CD14-positive monocyte (primary cell): Measurements from ENCODE around the gene TMEFF2. TPM values are rescaled to one million over a fixed set of nuclear protein-coding genes. Genes with fewer than 3 reads are reported as not detected.

Experiments used
- DNase-seq, 3 donors: peaks; one replicate each; pipeline ENCODE4 v3.0.0-alpha.2; 2011 to 2022
- H2AFZ ChIP-seq: 2 replicates; pipeline ENCODE4 v1.6.0; 2012; ENCODE audit warnings: mild to moderate bottlenecking, low read depth, low read length, inconsistent platforms; ENCODE audit not compliant: insufficient read depth, poor library complexity, severe bottlenecking
- H3K27ac ChIP-seq, 2 donors: 1 replicate in 1 of 2; 2 replicates in 1 of 2; pipeline ENCODE4 v1.5.1; 2012 to 2013; ENCODE audit warnings: low read length in 2 of 2, control low read depth in 1 of 2, inconsistent platforms in 1 of 2, low read depth in 1 of 2, mild to moderate bottlenecking in 1 of 2
- H3K27me3 ChIP-seq, 2 donors: one replicate each; pipeline versions ENCODE4 v1.6.0 to v1.6.1; 2011 to 2013; ENCODE audit warnings: low read length in 2 of 2; ENCODE audit not compliant: control insufficient read depth in 2 of 2, insufficient read depth in 2 of 2
- H3K36me3 ChIP-seq, 2 donors: replicated peaks in 1 of 2; 1 replicate in 1 of 2; 2 replicates in 1 of 2; pipeline versions ENCODE4 v1.5.1 to v1.6.1; 2012 to 2013; ENCODE audit warnings: low read length in 2 of 2, control low read depth in 1 of 2, inconsistent platforms in 1 of 2, mild to moderate bottlenecking in 1 of 2; ENCODE audit not compliant: insufficient read depth in 2 of 2, control insufficient read depth in 1 of 2
- H3K4me1 ChIP-seq, 2 donors: 1 replicate in 1 of 2; 2 replicates in 1 of 2; pipeline versions ENCODE4 v1.5.1 to v1.6.1; 2012 to 2013; ENCODE audit warnings: low read length in 2 of 2, control low read depth in 1 of 2, inconsistent platforms in 1 of 2, mild to moderate bottlenecking in 1 of 2, moderate library complexity in 1 of 2; ENCODE audit not compliant: insufficient read depth in 2 of 2, control insufficient read depth in 1 of 2
- H3K4me2 ChIP-seq: replicated peaks from 2 replicates; pipeline ENCODE3; 2012; ENCODE audit warnings: low read length, moderate library complexity, mild to moderate bottlenecking; ENCODE audit not compliant: poor library complexity, severe bottlenecking; ENCODE audit errors: extremely low read depth
- H3K4me3 ChIP-seq, 3 experiments: fragments of 200-600 bp in 1 of 3; sonication (generic) in 1 of 3; replicated peaks in 1 of 3; 1 replicate in 2 of 3; 2 replicates in 1 of 3; pipeline ENCODE4 v1.5.1; 2011 to 2013; ENCODE audit warnings: low read length in 3 of 3, mild to moderate bottlenecking in 3 of 3, control low read depth in 2 of 3, low read depth in 2 of 3, inconsistent platforms in 1 of 3, moderate library complexity in 1 of 3
- H3K79me2 ChIP-seq: 2 replicates; pipeline ENCODE4 v1.6.0; 2012; ENCODE audit warnings: mild to moderate bottlenecking, control low read depth, inconsistent platforms, low read length, moderate library complexity; ENCODE audit not compliant: insufficient read depth
- H3K9ac ChIP-seq: 2 replicates; pipeline ENCODE4 v1.6.0; 2017; ENCODE audit warnings: low read length, mild to moderate bottlenecking; ENCODE audit not compliant: insufficient read depth, poor library complexity, severe bottlenecking
- H3K9me3 ChIP-seq, 2 donors: replicated peaks in 1 of 2; 1 replicate in 1 of 2; 2 replicates in 1 of 2; pipeline versions ENCODE4 v1.5.1 to v1.6.1; 2012 to 2013; ENCODE audit warnings: low read length in 2 of 2, control low read depth in 1 of 2; ENCODE audit not compliant: control insufficient read depth in 1 of 2, insufficient read depth in 1 of 2
- H4K20me1 ChIP-seq: 2 replicates; pipeline ENCODE4 v1.6.0; 2012; ENCODE audit warnings: mild to moderate bottlenecking, low read length, control low read depth, moderate library complexity; ENCODE audit not compliant: insufficient read depth
- H3K27ac Mint-ChIP-seq, 7 donors: one replicate each; pipeline ENCODE4 v1.8.0; 2020; ENCODE audit warnings: mild to moderate bottlenecking in 7 of 7, mixed read lengths in 7 of 7, moderate library complexity in 6 of 7, inconsistent platforms in 2 of 7
- H3K27me3 Mint-ChIP-seq, 3 donors: one replicate each; pipeline ENCODE4 v1.8.0; 2021 to 2022; ENCODE audit warnings: low read depth in 3 of 3, mild to moderate bottlenecking in 3 of 3, mixed read lengths in 3 of 3, moderate library complexity in 3 of 3, inconsistent platforms in 1 of 3
- H3K36me3 Mint-ChIP-seq, 2 donors: one replicate each; pipeline ENCODE4 v1.8.0; 2020; ENCODE audit warnings: mixed read lengths in 2 of 2, inconsistent platforms in 1 of 2, mild to moderate bottlenecking in 1 of 2
- H3K4me1 Mint-ChIP-seq: one replicate; pipeline ENCODE4 v1.8.0; 2020; ENCODE audit warnings: mild to moderate bottlenecking, mixed read lengths
- H3K4me3 Mint-ChIP-seq, 2 donors: one replicate each; pipeline ENCODE4 v1.8.0; 2020; ENCODE audit warnings: mild to moderate bottlenecking in 2 of 2, mixed read lengths in 2 of 2, moderate library complexity in 1 of 2
- H3K9me3 Mint-ChIP-seq, 7 donors: one replicate each; pipeline ENCODE4 v1.8.0; 2020 to 2022; ENCODE audit warnings: mixed read lengths in 7 of 7, mild to moderate bottlenecking in 6 of 7, moderate library complexity in 6 of 7, inconsistent platforms in 2 of 7
- WGBS: methylation state at CpG from one replicate; pipeline ENCODE4 v1.1.5; 2013; ENCODE audit warnings: missing lambda C conversion rate; ENCODE audit not compliant: insufficient coverage; 5-methylcytosine and 5-hydroxymethylcytosine counted together
- intact Hi-C, 2 donors: fragments of 100-400 bp; cut with micrococcal nuclease; formaldehyde crosslinking; loops; one replicate each; pipeline versions ENCODE4 v1.15.0 to v1.15.1; 2023
- polyA plus RNA-seq, 3 donors: library from polyadenylated mRNA; depleted of rRNA in 1 of 3; unstranded in 2 of 3; stranded (reverse) in 1 of 3; fragments of 300-500 nt in 2 of 3; fragments of >200 nt in 1 of 3; fragmentation: Illumina TruSeq in 2 of 3; gene quantifications; 1 replicate in 2 of 3; 2 replicates in 1 of 3; pipeline ENCODE4 v1.2.3, GENCODE V29; 2012 to 2021
- TF ChIP-seq, protein P1 (sequence below): fragments of 200-600 bp; IDR thresholded peaks from one replicate; pipeline ENCODE4 v1.8.0; 2022; ENCODE audit warnings: antibody characterized with exemption, mild to moderate bottlenecking

The TMEFF2 gene
- polyA plus RNA-seq, 3 donors = not detected

DNA sequence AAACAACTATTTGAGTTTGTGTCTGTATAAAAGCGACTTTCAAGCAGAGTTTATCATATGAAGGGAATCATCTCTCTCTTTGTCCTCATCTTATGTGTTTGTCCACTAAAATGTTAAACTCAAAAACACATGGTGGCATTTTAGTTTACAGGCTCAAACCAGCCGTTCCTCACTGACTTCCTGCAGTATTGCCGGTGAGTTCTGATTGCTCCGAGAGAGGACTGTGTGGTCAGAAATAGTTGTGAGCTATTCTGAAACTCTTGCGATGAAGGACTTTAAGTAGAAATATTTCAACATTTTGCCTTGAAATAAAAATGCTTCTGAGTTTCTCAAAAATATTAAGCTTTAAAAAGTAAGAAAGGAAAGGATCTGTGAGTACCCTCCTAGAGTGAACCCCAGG is 184.7 kb downstream of the TMEFF2 start:
- Mint-ChIP-seq H3K9me3 (peaks cover 0 to 7% (median 2%) of the 10 kb centered on the region in 7 donors), H3K27me3 (no peaks in the 10 kb centered on the region), H3K4me1 (no peaks in the 10 kb centered on the region), H3K4me3 (no peak overlapping the region), H3K36me3 (no peaks in the 10 kb centered on the region), H3K27ac (no peak overlapping the region)
- no peaks in the 10 kb centered on the region for H3K79me2 ChIP-seq
- H2AFZ ChIP-seq = no peak overlapping the region
- H3K4me2 ChIP-seq = no peak overlapping the region
- WGBS = 0% methylated on average over 2 of the region's 5 CpGs
- TF ChIP-seq, protein P1, sequence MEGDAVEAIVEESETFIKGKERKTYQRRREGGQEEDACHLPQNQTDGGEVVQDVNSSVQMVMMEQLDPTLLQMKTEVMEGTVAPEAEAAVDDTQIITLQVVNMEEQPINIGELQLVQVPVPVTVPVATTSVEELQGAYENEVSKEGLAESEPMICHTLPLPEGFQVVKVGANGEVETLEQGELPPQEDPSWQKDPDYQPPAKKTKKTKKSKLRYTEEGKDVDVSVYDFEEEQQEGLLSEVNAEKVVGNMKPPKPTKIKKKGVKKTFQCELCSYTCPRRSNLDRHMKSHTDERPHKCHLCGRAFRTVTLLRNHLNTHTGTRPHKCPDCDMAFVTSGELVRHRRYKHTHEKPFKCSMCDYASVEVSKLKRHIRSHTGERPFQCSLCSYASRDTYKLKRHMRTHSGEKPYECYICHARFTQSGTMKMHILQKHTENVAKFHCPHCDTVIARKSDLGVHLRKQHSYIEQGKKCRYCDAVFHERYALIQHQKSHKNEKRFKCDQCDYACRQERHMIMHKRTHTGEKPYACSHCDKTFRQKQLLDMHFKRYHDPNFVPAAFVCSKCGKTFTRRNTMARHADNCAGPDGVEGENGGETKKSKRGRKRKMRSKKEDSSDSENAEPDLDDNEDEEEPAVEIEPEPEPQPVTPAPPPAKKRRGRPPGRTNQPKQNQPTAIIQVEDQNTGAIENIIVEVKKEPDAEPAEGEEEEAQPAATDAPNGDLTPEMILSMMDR = no peak
- H3K4me1 ChIP-seq = no peaks in the 10 kb centered on the region
- no peak for DNase-seq
- intact Hi-C loops = no loop called here
- no peak overlapping the region for H3K4me3 ChIP-seq
- H3K27ac ChIP-seq = no peak overlapping the region
- H4K20me1 ChIP-seq = no peaks in the 10 kb centered on the region
- no peaks in the 10 kb centered on the region for H3K27me3 ChIP-seq
- H3K36me3 ChIP-seq = no peaks in the 10 kb centered on the region
- H3K9me3 ChIP-seq = no peaks in the 10 kb centered on the region
- H3K9ac ChIP-seq = no peak overlapping the region

DNA sequence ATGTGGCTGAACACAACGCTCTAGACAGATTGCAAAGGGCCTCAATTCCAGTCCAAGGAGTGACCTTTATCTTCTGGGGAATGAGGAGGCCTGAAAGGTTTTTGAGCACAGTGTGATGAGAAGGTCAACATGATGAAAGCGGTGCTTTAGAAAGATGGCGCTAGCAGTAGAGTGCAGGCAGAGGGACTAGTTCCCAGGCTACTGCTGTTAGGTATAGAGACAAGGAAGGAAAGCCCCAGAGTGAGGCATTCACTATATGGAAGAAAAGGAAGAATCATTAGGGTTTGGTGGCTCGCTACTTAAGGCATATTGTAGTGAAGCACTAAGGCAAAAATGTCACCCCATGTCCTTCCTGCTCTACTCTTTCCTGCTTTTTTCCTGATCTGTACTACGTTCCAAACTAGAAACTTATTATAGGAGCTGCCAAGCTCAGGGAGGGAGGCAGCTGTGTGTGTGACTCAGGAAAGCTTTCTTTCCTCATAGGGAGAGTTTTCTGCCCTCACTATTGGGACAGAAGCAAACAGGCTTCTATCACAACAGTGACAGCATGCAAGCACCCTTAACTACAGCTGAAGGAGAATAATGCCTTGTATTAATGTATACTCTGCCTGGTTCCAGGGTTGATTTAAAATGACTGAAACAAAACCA is 187.0 kb downstream of the TMEFF2 start:
- Histone ChIP-seq H4K20me1 (no peaks in the 10 kb centered on the region), H3K4me1 (no peaks in the 10 kb centered on the region), H3K9ac (no peak overlapping the region), H3K79me2 (no peaks in the 10 kb centered on the region), H3K36me3 (no peaks in the 10 kb centered on the region), H3K4me3 (no peak overlapping the region), H3K4me2 (no peak overlapping the region), H3K27me3 (no peaks in the 10 kb centered on the region), H3K9me3 (no peaks in the 10 kb centered on the region), H2AFZ (no peak overlapping the region), H3K27ac (no peak overlapping the region)
- 100% methylated on average over 2 of the region's 5 CpGs for WGBS
- TF ChIP-seq, protein P1 = no peak
- peaks cover 0 to 2% (median 0%) of the 10 kb centered on the region in 7 donors for H3K9me3 Mint-ChIP-seq
- no peaks in the 10 kb centered on the region for H3K4me1 Mint-ChIP-seq
- intact Hi-C loops = no loop called here
- H3K4me3 Mint-ChIP-seq = no peak overlapping the region
- DNase-seq = no peak
- H3K27ac Mint-ChIP-seq = no peak overlapping the region
- H3K36me3 Mint-ChIP-seq = no peaks in the 10 kb centered on the region
- no peaks in the 10 kb centered on the region for H3K27me3 Mint-ChIP-seq
